HL-60/S4 treated with retinoic acid at 250 ng/mL for 4 days and 3 days (cell line): ENCODE data around the gene COA3.

ENCODE experiments used
- in situ Hi-C: fragments of 300-500 bp; cut with MboI; formaldehyde crosslinking; loops from 2 replicates; pipeline ENCODE4 v1.7.0; 2022; ENCODE audit warnings: low sequenced_read_pairs

COA3 gene, protein sequence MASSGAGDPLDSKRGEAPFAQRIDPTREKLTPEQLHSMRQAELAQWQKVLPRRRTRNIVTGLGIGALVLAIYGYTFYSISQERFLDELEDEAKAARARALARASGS

DNA sequence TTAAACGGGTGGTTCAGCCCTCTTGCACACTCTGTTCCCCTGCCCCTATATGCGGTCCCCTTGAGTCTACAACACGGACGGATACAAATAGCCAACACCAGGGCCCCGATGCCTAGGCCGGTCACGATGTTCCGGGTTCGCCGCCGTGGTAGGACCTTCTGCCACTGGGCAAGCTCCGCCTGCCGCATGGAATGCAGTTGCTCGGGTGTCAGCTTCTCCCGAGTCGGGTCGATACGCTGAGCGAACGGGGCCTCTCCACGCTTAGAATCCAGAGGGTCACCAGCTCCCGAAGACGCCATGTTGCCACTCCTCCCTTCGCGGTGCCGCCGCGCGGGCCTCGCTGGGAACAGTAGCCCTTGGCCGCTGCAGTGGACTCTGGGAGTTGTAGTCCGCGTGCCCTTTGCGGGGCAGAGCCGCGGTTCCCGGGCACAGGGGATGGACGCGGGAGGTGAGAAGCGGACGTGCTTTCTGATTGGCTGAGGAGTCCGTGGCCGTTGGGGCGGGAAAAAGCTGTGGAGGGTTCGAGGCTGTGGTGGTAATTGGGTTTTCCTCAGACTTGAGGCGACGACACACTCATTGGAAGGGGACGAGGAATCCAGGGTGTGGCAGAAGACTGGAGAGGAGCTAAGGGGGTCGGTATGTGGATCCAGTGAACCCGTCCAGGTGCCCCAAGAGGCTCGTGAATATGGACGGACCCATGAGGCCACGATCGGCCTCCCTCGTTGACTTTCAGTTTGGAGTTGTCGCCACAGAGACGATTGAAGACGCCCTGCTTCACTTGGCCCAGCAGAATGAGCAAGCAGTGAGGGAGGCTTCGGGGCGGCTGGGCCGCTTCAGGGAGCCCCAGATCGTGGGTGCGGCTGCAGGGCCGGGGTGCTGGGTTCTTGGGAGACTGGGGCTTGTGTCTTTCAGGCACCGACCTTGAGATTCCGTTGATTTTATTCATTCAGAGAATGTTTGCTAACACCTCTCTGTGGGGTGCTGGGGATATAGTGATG is at the start of gene COA3, which contains the start of gene CNTD1:
COA3 (minus strand) TSS at position 322 of the 998 bp plus-strand sequence; CDS start at position 299, 23 bp downstream.
CNTD1 (plus strand) TSS at position 479 of the 998 bp plus-strand sequence; CDS start at position 686, 207 bp downstream.
- in situ Hi-C loops, result no loop called here

DNA sequence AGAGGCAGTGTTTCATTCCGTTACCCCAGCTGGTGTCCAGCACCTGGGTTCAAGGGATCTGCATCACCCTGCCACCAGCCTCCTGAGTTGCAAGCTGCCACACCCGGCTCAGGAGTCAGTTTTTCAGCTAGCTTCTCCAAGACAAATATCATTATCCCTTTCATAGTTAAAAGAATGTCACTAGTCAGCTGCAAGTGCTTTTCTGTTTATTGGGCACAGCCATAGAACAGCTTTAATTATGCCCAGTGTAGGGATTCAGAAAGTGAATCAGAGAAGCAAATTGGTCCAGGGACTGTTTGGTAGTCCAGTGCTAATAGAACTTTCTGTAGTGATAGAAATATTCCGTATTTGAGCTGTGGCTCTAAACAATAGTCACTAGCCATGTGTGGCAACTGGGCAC is 49.6 kb upstream of the COA3 start:
- in situ Hi-C loops, result no loop called here

DNA sequence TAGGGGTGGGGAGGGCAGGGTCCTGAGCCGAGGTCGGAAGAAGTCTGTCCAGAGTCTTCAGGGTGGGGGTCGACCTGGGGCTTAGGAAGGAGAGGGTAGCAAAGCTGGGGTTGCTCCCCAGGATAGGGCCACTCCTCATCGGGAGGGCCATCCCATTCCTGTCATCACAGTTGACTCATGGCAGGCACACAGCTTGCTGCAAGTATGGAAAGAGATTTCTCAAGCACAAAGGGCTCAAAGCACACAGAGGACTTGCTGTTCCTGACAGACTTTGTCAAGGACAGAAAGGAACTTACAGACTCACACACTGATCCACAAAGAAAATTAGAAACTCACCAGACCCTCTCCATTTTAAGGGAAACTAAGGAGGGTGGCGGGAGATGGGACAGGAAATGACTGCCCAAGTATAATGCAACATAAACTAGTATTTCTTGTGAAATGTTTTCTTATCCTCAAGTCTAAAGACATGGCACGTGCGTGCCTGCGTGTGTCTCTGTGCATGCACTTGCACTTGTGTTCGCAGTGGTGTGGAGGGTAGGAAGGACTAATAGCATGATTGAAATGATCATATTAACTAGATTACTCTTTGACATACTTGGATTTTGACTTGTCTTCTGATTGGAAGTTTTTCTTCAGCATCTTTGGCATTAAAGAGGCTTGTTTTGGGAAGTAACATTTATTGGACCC is 48.2 kb upstream of the COA3 start:
- in situ Hi-C loops, result no loop called here

DNA sequence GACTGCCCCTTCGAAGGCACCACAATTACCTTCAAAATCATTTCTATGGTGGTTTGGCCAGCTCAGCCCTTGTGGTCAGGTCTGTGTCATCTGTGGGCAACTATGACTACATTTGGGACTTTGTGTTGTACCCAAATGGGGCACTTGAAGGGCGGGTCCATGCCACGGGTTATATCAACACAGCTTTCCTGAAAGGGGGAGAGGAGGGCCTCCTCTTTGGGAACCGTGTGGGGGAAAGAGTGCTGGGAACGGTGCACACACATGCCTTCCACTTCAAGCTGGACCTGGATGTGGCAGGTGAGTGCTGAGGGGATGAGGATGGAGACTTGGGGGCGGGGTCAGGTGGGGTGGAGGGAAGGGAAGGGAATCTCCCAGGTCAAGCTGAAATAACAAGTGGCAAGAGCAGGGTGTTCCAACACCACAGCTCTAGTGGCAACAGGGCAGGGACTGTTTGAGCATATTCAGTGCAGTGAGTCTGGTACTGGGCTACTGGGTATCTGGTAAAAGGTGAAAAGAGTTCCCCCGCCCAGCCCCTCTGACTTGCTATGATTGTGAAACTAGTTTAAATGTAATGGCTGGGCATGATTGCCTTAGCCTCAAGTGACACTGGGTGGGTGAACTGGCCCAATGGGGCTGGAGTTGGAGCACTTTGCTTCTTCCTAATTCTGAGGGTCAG is 47.6 kb upstream of the COA3 start:
- in situ Hi-C loops, result no loop called here

DNA sequence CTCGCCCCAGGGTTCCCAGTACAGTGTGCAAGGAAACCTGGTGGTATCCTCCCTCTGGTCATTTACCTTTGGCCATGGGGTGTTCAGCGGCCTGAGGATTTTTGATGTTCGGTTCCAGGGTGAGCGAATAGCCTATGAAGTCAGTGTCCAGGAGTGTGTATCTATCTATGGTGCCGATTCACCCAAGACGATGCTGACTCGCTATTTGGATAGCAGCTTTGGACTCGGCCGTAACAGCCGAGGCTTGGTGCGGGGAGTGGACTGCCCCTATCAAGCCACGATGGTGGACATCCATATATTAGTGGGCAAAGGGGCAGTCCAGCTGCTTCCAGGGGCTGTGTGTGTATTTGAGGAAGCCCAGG is 47.0 kb upstream of the COA3 start:
- in situ Hi-C loops, result no loop called here

DNA sequence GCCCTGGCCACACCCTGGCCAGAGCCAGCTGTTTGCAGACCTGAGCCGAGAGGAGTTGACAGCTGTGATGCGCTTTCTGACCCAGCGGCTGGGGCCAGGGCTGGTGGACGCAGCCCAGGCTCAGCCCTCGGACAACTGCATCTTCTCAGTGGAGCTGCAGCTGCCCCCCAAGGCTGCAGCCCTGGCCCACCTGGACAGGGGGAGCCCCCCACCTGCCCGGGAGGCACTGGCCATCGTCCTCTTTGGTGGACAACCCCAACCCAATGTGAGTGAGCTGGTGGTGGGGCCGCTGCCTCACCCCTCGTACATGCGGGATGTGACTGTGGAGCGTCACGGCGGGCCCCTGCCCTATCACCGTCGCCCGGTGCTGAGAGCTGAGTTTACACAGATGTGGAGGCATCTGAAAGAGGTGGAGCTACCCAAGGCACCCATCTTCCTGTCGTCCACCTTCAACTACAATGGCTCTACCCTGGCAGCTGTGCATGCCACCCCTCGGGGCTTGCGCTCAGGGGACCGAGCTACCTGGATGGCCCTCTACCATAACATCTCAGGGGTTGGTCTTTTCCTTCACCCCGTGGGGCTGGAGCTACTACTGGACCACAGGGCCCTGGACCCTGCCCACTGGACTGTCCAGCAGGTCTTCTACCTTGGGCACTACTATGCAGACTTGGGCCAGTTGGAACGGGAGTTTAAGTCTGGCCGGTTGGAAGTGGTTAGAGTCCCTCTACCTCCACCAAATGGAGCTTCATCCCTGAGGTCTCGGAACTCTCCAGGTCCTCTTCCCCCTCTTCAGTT is 46.5 kb upstream of the COA3 start:
- in situ Hi-C loops, result no loop called here

DNA sequence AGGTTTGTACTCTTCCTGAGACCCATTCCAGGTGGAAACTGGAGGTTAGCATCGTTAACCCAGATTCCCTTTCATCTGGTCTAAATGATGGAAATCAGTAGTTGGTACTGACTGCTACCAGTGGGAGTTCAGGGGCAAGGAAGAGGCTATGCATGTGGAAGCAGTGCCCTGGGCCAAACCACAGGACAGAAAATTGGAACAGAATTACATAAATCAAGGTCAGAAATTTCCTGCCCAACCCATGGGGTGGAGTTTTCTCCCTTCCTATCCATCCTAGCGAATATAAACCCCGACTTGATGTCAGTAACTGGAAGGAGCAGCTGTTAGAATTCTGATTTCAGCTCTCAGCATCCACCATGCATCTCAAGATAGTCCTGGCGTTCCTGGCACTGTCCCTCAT is 45.8 kb upstream of the COA3 start, which contains the start of gene AOC2:
AOC2 (plus strand) TSS at position 310 of the 400 bp plus-strand sequence; CDS start at position 357, 47 bp downstream.
- in situ Hi-C loops, result no loop called here

DNA sequence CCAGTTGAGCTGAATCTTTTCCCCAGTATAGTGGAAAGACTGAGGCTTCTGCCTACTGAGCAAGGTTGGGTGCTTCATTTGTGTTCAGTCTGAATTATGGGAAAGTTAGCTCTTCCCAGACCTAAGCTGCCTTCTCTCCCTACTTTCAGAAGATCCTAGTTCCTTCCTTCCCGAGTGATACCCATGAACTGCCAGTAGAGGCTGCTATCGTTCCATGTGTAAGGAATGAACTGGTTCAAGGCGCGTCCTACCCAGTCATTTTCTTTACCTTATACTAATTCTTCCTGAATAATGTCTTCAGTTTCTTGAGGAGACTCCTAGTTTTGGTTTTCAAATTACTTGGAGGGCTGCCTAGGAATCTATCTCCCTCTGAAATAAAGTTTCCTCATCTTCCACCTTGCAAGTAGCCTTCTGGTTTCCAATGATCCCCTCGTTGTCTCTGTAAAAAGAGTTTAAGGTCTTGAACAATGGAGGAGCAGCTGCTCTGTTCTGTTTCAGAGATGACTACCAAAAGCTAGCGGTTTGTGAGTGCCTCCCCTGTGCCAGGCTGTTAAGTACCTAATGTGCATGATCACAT is 44.9 kb upstream of the COA3 start:
- in situ Hi-C loops, result no loop called here

DNA sequence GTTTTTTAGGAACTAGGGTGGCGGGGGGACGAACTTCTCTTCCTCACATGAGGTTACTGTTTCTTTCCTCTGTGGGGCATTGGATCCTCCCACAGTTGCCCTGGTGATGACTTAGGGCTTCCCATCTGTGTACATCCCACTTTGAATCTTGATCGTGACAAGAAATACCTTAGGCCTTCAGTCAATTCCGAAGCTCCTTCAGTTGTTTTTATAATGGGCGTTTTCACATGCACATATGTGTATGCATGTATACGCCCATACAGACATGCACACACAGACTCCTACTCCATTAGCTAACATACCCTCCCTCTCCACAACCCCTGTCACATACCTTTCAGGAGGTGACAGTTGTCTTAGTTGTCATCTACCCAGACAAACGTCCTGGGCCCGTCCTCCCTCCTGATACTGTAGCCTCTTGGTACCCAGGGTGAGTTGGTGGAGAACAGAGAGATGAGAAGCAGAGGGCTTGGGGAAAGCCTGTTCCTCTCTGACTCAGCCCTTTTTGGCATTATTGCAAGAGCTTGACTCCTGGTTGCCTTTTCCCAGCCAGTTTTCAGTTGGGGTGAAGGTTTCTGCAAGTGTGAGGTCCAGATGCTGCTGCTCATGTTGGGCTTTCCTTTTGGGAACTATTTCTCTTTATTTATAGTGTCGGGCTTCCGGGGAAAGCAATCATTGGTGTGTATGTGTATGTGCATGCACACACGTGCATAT is 43.6 kb upstream of the COA3 start:
- in situ Hi-C loops, result no loop called here

DNA sequence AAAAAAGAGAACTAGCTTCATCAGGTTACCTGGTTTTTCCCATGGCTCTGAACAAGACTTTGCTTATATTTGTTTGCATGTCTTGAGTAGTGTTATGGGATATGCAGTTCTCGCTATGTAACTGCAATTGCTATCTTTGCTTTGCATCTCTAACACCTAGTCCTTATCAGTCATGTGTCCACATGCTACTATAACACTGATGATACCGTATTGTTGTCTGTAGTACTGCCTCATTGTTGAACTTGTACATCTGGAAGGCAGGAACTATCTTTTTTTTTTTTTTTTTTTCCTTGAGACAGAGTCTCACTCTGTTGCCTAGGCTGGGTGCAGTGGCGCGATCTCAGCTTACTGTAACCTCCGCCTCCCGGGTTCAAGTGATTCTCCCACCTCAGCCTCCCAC is 37.2 kb upstream of the COA3 start:
- in situ Hi-C loops, result no loop called here

DNA sequence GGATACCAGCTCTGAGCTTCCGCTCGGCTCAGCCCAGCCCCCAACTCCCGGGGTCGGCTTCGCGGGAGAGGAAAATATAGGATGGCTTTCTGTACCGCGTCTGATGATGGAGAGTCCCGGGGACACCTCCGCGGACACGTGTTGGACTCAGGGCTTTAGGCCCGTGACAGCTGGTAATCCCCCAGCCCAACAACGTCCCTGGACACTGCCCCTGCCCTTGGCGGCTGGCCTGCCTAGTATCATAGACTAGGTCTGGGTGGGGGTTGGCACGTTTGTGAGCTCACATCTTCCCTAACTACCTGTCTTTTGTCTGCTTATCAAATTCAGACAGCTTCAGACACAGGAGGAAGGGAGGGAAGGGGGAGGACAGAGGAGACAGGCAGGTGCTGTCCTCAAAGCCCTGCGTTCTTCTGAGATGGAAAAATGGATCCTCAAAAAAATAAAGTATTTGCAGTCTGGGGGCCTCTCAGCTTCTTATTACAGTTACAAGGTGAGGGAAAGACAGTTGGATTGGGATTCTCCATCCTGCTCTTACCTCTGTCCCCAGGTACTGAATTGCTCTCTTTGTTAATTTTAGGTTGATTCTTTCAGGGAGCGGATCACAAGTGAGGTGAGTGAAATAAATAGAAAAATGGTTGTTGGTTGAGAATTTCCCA is 35.4 kb upstream of the COA3 start:
- in situ Hi-C loops, result loop anchor here (5.0 kb wide), 1 partner anchor 93 kb away; no protein-coding TSS in a partner anchor

DNA sequence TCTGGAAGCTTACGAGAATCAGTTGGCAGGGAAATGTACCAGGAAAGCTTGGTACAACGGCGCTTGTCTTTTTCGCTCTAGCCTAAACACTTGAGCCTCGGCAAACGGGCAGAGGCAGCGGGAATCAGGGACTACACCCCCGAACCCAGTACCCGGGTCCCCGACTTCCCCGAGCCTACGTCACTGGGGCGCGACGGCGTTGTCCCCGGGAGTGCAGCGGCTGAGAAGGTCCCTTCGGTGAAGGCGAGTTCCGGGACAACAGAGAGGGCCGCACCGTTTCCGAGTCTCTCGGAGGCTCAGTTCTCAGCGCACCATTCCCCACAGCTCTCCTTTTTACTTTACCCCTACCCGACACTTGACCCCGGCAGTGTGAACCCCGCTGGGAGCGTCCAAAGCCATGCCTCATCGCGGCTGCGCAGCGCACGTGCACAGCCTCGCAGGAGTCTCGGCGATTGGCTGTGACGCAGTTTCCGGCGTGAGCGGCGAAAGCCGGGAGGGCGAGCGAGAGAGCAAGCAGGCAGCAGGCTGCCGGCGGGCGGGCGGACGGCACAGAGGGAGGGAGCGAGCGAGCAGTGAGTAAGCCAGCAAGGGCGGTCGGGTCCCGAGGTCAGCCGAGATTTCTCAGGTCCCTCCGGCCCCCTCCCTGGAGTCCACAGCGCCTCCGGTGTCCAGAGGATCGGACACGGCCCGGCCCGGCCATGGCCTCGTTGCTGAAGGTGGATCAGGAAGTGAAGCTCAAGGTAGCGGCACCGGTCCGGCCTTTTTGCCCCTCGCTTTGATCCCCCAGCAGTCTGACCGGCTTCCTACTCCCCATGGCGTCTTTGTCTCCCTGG is 34.6 kb upstream of the COA3 start, which contains the start of gene PSME3:
PSME3 (plus strand) TSS at position 464 of the 833 bp plus-strand sequence; CDS start at position 699, 235 bp downstream.
- in situ Hi-C loops, result loop anchor here (5.0 kb wide), 1 partner anchor 94 kb away; no protein-coding TSS in a partner anchor

DNA sequence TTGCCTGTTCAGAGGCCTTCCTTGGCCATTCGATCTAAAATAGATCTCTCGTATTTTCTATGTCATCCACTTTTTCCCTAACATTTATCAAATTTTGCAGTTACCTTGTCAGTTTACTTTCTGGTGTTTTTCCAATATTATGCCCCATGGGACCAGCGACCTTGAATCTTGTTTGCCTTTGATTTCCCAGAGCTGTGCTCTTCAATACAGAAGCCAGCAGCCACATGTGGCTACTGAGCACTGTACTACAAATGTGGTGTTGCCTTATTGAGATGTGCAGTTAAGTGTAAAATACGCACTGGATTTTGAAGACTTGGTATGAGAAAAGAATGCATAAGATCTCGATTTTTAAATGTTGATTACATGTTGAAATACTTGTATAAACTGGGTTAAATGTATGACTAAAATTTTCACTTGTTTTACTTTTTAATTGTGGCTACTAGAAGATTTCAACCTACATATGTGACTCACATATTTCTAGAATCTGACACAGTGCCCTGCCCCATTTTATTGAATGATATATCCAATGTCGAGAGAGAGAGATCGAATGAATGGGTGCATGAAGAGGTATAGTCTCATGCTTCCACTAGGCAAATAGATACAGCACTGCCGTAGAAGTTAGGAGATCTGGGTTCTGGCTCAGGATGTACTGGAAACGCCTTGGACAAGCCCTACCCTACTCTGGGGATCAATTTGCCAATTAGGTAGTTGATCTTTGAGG is 33.9 kb upstream of the COA3 start:
- in situ Hi-C loops, result loop anchor here (5.0 kb wide), 1 partner anchor 95 kb away; no protein-coding TSS in a partner anchor

DNA sequence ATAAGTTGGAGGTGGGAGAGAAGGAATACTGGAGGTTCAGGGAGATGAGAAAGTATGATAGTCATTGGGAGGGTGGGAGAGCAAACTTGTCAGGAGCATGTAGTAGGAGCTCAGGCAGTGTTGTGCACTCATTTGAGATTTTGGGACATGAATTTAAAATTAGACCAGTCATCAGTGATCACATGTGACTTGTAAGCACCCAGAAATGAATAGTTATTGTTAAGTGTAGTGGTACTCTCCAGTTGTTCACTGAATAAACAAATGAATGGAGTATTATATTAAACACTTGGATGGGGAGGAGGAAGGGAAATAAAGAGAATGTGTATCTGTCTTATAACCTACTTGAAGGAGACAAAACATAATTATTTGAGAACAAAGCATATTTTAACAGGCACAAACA is 32.5 kb upstream of the COA3 start:
- in situ Hi-C loops, result loop anchor here (5.0 kb wide), 1 partner anchor 96 kb away; no protein-coding TSS in a partner anchor

DNA sequence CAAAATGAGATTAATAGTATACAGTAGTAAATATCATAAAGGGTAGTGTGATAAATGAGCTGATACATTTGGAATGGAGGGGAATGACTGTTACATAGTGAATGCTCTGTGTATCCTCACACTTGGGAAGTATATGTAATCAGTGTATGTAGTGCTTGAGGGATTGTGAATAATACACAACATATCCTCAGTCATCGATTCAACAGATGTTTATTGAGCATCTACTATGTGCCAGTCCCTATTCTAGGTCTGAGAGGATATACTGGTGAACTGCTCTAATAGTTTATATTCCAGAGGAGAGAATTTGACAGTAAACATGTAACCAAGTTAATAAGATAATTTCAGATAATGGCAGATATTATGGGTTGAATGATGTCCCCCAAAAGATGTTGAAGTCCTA is 29.0 kb upstream of the COA3 start:
- in situ Hi-C loops, result no loop called here

DNA sequence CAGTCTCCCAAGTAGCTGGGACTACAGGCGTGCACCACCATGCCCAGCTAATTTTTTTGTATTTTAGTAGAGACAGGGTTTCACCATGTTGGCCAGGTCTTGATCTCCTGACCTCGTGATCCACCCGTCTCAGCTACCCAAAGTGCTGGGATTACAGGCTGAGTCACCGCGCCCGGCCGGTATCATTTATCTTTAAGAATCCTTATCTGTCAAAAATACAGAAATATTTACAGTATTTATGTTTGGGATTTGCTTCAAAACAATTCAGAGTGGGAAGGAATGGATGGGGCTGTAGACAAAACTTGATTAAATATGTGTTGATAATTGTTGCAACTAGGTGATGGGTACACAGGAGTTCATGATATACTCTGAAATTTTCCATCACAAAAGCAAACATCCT is 22.7 kb upstream of the COA3 start:
- in situ Hi-C loops, result no loop called here
